CD1c-positive myeloid dendritic cell (primary cell): ENCODE results near the gene PDHA1.

ENCODE experiments used
- DNase-seq: peaks from one replicate; pipeline ENCODE4 v3.0.0-alpha.2; 2016; ENCODE audit errors: extremely low spot score

The PDHA1 gene

DNA sequence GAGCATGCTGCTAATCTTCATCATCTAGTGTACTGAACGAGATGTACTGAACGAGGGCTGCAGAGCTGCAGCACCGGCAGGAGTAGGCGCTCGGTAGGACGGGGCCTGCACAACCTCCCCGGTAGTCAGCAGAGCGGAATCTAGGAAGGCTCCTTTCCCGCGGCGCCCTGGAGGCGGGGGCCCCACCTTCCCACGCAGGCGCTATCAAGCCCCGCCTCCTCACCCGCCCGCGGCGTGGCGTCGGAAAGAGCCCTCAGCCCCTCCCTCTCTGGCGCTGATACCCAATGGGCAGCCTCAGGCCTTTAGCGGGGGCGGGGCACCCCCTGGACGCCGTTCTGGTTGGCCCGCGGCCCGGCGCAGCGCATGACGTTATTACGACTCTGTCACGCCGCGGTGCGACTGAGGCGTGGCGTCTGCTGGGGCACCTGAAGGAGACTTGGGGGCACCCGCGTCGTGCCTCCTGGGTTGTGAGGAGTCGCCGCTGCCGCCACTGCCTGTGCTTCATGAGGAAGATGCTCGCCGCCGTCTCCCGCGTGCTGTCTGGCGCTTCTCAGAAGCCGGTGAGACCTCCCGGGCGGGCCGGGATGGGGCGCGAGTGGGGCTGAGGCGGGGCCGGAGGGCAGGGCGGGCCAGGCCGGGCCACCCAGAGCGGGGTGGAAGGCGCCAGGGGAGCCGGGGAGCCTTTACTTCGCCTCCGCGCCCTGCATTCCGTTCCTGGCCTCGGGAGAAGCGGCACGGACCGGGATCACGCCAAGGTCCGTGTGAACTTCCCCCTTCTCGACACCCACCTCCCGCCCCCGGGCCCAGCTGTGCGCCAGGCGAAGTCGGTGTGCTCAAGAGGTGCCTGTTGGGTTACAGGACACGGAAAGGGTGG, at the start of gene PDHA1:
TSS of gene PDHA1 (plus strand) at position 393 of the 874 bp plus-strand sequence. CDS start at position 504, 111 bp downstream.
- peak; percentile 95 for DNase-seq

DNA sequence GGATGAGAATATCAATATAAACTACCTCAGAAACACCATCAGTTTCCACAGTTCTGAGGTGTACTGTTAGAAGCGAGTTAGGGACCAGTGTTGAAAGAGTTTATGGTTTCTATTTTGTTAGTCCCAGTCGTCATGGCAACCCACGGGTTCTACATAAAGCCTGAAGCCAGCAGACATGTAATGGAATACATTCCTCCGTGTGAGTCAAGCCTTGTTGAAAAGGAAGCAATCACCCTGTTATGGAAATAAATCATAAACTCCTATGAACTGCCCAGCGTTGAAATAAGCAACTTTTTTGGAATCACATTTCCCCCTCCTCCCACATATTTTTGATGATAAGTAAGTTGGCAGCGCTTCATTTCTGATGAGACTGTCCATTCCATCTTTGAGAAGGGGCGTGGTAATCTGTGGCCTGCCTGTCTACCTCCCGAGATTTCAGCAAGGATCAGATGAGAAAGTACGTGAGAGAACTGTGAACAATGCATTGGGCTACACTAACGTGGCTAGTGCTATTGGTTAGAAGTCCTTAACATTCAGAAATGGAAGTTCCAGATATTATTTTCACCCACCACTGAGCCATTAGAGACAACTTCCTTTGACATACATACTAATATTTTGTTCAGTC, 40.4 kb upstream of the PDHA1 start:
- DNase-seq: no peak

DNA sequence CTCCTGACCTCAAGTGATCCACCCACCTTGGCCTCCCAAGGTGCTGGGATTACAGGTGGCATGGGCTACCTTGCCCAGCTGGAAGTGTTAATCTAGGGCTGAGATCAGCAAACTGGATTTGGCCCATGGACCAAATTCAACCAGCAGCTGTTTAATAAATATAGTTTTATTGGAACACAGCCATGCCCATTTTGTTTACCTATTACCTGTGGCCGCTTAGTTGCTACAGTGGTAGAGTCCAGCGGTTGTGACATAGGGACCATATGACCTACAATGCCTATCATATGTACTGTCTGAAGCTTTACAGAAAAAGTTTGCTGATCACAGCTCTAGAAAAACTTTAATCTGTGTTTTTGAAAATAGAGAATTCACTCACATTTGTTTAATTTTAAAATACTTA, 17.2 kb upstream of the PDHA1 start:
- DNase-seq: no peak

DNA sequence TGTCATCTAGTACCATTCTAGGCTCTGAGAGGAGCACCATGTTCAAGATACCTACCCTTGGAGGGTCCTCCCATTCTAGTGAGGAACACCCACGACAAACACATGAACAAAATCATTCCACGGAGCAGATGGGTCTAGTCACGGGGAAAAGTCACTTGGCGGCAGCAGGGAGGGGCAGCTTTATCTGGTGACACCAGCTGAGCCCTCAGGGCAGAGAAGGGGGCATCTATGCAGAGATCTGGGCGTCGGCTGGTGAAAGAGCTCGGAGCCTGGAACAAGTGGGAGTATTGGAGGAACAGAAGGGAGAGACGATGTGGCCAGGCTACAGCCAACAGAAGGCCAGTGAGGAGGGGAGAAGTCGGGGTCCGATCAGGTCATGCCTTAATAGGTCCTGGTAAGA, 11.9 kb upstream of the PDHA1 start:
- DNase-seq: no peak

DNA sequence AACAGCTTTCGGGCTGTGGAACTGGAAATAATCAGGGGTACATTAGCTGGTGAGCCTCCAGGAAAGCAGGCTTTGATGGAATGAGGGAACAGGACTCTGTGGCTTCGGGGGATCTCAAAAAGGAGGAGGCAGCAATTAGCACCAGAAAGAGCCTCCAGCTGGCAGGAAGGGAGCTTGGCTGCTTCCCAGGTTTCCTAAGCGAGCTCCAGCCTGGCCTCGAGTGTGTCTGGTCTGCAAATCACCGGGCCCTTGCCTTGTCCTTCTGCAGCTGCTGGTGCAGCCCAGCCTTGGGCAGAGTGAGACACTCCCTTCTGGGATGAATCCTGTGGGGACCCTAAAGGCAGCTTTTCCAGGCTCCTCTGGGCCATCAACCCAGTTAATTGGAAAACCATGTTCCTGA, 10.7 kb upstream of the PDHA1 start:
- no peak for DNase-seq

DNA sequence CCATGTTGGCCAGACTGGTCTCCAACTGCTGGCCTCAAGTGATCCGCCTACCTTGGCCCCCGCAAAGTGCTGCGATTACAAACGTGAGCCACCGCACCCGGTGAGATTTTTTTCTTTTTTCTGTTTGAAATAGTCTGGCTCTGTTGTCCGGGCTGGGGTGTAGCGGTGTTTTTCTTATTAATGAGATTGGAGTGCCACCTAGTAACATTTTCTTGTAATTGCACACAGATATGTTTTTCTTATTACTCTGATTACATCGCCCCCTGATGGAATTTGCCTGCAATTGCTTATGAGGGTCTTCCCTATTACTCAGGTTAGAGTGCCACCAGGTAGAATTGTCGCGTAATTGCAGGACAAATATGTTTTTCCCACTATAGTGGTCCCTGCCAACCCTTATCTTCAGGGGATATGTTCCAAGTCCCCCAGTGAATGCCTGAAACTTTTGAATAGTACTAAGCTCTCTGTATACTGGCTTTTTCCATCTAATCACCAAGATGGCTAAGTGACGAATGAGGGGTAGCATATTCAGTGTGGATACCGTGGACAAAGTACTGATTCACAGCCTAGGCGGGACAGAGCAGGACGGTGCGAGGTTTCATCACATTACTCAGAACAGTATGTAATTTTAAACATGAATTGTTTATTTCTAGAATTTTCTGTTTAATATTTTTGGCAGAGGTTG, 8.6 kb upstream of the PDHA1 start:
- peak; percentile 69 for DNase-seq

DNA sequence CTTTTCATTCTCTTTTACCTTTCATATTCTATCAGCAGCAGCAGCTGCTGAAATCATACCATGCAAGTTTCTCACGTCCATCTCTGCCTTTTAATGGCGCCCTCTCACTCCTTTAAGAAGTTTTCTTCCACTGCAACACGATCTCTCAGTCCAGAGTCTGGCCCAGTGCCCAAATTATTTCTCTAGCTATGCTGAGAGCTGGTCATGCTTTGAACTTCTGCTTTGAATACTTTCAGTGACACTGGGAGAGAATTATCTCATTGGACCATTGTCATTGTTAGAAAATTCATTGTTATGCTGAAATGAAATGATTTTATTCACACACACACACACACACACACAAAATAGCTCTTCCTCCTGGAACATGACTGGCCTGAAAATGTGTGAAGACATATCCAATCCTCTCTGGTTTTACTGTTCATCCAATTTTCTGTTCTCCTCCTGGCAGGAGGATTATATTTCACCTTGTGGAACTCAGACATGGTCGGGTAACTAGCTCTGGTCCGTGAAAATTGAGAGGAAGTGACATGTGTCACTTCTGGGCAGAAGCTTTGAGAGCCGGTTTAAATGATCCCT, 1.3 kb upstream of the PDHA1 start:
- peak; percentile 61 for DNase-seq

DNA sequence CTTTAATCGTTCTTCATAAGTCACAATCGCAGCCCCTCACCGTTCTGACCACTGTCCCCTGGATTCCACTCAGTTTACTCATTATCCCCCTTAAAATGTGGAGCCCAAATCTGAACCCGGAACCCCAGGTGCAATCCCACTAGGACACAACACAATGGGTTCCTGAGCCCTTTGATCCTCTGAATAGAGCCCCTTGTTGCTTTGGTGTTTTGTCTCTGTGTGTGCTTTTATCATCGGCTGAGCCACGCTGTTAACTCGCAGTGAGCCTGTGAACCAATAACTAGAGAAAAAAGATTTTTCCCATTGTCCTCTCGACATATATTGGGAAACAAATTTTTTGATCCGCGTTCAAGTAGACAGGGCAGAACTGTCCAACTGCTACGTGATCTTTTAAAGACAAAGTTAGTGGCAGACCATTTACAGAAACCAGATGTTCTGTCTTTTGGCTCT, 617 bp upstream of the PDHA1 start:
- DNase-seq: no peak

DNA sequence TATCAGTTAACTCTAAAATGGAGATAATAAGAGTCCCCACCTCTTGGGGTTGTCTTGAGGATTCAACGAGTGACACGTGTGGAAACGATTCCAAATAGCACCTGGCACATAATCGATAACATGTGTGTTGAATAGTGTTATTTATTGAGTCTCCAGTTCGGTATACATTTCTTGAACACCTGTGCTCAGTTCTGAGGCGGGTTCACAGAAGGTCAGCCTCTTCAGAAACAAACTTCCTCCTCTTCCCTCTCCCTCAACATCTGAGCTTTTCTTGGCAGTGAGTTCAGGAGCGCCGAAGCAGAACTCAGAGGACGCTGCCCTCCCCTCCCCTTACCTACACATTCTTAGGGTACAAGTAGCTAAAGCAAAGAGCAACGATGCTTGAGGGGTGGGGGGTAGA, 934 bp downstream of the PDHA1 start:
- DNase-seq: peak; percentile 10

DNA sequence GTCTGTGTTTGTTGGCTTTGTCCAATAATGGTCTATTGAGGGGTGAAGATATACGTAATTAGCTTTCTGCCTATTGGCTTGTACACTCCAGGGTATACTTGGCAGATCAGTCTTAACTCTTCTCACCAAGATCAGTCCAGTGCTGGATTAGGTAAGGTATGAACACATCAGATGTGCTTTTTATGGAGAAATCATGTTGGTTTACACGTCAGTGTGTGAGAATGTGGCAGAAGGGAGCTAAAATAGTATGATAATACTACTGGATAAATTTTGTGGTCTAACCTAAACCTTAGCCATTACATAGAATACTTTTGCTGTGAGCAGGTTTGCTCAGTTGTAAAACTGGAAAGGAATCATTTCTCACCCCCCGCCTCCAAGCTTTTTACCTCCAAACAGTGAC, 4.2 kb downstream of the PDHA1 start:
- DNase-seq: no peak

DNA sequence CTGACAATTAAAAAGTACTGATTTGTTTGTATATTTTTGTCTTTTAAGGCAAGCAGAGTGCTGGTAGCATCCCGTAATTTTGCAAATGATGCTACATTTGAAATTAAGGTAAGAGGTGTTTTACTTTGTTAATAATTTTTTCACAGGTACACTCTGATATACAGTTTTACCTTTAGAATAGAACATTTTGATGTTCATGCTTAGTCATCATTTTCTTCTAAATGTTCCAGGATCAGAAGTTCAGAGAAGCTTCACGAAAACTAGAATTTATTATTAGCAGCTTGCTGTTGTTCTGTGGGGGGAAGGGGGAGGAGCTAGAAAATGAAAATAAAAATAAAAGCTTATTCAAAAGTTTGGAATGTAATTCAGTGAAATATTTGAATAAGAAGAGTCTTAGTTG, 5.5 kb downstream of the PDHA1 start:
- no peak for DNase-seq

DNA sequence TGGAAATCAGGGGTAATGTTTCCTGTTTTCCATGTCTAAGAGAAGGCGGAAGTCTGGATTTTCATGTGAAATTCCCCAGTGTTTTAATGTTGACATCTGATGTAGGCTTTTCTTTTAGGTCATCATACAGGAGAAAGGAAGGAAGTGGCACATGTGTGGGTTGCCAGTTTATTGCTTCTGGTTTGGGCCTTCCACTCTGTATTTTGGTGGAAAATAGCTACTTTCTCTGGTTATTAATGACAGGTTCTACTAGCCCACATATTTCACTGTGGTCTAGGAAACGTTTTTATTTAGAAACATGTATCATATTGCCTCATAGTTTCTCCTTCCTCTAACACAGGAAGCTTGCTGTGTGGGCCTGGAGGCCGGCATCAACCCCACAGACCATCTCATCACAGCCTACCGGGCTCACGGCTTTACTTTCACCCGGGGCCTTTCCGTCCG, 7.2 kb downstream of the PDHA1 start:
- DNase-seq: peak; percentile 68

DNA sequence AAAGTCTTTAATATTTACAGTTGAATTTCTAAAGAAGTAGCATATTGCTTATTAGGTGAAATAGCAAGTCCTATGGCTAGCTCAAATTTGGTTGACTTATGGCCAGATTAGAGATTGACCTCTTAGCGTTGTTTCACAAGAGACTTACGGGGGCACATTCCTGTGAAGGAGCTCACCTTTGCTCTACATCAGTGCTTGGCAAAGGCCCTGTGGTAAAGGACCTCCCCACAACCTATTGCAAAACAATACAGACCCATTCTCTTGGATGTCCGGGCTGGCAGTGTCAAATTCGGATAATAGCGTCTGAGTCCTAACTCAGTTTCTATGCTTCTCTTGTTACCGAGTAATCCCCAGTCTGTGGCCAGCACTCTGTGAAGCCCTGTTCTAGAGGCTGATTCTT, 10.9 kb downstream of the PDHA1 start:
- DNase-seq: no peak

DNA sequence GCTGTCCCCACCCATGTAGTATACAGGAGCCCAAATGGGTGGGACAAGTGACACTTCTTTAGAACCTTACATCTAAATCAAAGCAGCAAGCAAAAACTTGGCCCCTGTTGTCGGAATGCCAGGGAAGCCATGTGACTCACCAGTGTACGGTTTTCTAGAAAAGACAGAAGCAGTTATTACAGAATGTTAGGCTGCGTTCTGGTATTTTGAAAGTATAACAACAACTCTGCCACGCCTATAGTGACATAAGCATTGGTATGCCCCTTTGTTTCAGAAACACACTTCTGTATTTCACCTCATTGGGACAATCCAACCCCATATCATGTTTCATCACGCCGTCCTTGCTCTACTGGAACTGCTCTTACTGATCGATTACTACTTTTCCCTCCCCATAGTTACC, 14.8 kb downstream of the PDHA1 start:
- no peak for DNase-seq

DNA sequence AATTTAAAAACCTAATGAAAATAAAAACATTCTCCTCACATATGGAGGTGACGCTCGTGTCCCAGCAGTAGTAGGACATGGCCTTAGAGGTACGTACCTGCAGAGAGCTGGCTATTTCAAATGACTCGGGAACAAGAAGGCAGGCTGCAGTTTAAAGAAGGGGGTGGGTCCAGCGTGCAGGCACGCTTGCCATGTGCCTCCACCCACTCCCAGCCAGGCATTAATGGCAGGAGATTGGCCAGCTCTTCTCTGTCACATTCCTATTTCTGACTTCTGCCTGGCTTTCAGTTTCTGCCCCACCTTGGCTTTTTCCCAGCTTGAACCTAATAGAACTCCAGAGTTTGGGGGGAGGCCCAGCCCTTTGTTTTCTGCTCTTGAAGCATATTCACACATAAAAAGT, 17.2 kb downstream of the PDHA1 start:
- DNase-seq: no peak

DNA sequence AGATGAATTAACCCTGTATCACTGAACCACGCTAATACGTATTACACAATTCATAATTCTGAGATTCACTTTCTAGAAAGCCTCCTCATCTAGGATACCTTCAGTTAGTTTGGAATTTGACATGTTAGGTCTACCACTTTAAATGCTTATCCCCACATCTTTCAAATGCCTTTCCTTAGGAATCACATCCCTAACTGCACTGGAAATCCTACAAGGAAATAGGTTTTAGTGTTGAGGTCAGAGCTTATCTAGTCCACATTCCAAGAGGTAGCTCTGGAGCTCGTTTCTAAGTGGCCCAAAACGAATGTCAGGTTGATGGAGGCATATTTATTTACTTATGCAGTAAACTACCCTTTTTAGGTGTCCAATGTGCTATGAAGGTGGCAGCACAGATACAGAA, 18.0 kb downstream of the PDHA1 start:
- DNase-seq: no peak

DNA sequence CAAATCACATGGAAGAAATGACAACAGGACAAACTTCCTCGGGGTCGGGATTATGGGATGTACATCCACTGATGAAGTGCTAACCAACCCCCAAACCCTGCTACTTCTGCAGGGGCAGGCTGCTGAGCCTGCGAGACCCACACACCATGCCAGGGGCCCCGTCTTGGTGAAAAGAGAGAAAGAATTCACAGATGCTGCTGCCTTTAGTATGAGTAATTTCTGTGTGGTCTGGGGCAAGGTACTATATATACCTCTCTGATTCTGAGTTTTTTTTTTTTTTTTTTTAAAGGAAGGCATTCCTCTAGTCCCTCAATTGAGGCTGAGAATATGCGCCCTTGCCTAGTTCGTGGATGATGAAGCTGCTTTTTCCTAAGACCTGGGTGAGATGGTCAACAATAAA, 24.8 kb downstream of the PDHA1 start:
- no peak for DNase-seq

DNA sequence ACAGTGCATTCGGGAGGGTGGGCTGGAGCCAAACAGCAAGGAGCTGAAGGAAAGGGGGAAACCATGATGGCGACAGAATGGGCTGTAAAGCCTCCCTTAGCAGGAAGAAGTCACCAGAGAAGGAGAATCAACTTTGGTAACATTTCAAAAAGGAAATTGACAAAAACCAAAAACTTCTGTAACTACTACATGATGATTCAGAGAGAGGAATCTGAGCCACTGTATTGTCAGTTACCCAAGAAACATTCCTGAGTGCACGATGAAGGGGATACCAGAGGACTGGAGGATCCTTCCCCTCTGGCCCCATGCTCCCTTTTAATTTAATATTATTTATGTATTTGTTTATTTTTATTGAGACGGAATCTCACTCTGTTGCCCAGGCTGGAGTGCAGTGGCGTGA, 26.3 kb downstream of the PDHA1 start:
- DNase-seq: no peak

DNA sequence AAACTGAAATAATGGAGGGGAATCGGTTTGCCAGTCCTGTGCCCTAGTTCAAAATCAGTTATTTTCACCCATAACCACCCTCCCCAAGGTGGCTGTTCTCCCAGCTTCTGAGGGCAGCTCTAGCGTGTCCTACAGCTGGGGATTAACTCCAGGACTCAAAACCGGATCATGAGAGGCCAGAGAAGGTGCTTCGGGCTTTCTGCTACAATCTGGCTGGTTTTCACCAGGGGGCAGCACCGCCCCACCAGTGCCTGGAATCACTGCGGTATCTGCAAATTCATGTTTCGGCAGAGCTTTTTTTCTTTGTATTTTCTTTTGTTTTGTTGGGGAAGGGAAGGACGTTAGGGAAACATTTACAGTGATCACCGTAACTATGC, 28.4 kb downstream of the PDHA1 start:
- peak; percentile 62 for DNase-seq

DNA sequence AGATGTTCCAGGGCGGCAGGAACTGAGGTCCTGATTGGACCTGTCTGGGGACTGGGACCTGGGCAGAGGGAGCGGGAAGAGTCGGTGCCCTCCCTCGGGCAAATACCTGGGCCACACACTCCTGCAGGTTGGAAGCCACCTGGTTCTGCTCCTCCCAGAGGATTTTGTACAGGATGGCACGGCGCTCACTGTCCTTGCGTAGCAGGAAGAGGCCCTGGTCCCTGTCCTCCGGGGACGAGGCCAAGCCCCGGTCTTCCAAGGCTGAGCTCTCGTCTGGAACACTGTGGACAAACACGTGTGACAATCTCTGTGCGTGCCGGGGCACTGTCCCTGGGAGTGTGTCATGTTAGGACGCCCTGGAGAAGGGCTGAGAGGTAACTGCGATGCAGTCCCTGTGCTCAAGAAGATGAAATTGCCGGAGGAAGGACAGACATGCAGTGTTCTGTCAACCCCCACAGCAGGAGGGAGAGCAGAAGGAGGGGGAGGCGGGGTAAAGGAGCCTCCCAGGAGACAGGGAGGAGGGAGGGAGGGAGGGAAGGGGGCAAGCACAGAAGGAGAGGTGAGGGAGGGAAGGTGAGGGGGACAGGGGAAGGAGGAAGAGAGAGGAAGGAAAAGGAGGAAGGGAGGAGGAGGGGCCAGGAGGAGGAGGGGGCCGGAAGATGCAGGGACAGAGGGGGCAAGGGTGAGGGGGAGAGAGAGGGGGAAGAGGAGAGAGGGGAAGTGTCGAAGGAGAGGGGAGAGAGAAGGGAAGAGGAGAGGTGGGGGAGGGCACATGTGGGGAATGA, 29.0 kb downstream of the PDHA1 start:
- peak; percentile 4 for DNase-seq

DNA sequence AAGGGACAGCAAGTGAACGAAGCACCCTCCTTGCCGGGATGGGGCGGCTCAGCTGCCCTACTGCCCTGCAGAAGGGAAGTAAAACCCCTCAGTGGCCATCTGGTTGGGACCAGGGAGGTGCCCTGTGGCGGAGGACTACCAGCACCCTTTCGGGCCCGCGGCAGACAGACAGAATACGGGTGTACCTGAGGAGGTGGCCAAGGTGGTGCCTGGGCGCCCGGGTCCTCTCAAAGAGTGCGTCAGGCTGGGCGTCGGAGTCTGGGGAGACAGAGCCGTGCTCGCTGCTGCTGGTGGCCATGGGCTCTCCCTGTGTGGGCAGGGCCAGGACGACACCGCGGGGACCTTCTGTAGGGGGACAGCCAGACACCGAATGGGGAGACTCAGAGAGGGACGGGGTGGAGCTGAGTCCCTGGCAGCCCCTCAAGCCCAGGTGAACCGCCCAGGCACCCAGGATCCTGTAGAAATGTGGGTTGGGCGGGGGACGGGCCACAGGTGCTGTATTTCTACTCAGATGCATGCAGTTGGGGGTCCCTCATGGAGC, 29.7 kb downstream of the PDHA1 start:
- no peak for DNase-seq
